ENCODE data around the gene CDCP1.

GRCh38 chr3:45185052-45185451, 38.9 kb upstream of the CDCP1 start:
- TF ChIP-seq POLR2AphosphoS5 (IDR thresholded peaks at IDR 0.05; ENCODE audit: low read depth) (no peak), CTCF (IDR thresholded peaks at IDR 0.05; ENCODE audit: insufficient read depth, low read length) (no peak), REST (IDR thresholded peaks at IDR 0.05; ENCODE audit: insufficient replicate concordance, low read depth) (no peak), SPI1 (IDR thresholded peaks at IDR 0.05; ENCODE audit: borderline replicate concordance, low read depth) (no peak)
